A204.1 (cell line): Measurements from ENCODE around the gene PDLIM7.

Experiments used
- FAIRE-seq: peaks from 2 replicates; lab custom pipeline; 2012; peaks lifted over from hg19 to GRCh38; lab: Jason Lieb, UNC

Gene PDLIM7

GRCh38 chr5:177455661-177456590 lies 41.5 kb downstream of the PDLIM7 start:
- FAIRE-seq: no peak

- no peak for FAIRE-seq
Measured at GRCh38 chr5:177455036-177455660, 42.3 kb downstream of the PDLIM7 start.

GRCh38 chr5:177454397-177455035 lies 42.9 kb downstream of the PDLIM7 start:
- no peak for FAIRE-seq

GRCh38 chr5:177453852-177454396 lies 43.5 kb downstream of the PDLIM7 start:
- FAIRE-seq: no peak

- no peak for FAIRE-seq
Measured at GRCh38 chr5:177452688-177453638, 44.4 kb downstream of the PDLIM7 start.

GRCh38 chr5:177450667-177451424 lies 46.6 kb downstream of the PDLIM7 start:
- no peak for FAIRE-seq

- no peak for FAIRE-seq
Measured at GRCh38 chr5:177449140-177450061, 48.0 kb downstream of the PDLIM7 start.

- FAIRE-seq: no peak
Measured at GRCh38 chr5:177448244-177448950, 49.0 kb downstream of the PDLIM7 start.

GRCh38 chr5:177447611-177448243 lies 49.7 kb downstream of the PDLIM7 start:
- peak; percentile 39 for FAIRE-seq

GRCh38 chr5:177447066-177447610 lies 50.3 kb downstream of the PDLIM7 start:
- FAIRE-seq: no peak

- FAIRE-seq: no peak
Measured at GRCh38 chr5:177446200-177447065, 51.0 kb downstream of the PDLIM7 start, which contains the start of gene PRR7. TSS of gene PRR7 (plus strand) at chr5:177446814. CDS start at chr5:177455068, 8,254 bp downstream.

- no peak for FAIRE-seq
Measured at GRCh38 chr5:177445917-177446199, 51.5 kb downstream of the PDLIM7 start.

- FAIRE-seq: no peak
Measured at GRCh38 chr5:177445052-177445916, 52.1 kb downstream of the PDLIM7 start.

- FAIRE-seq: no peak
Measured at GRCh38 chr5:177444106-177445051, 53.0 kb downstream of the PDLIM7 start.
